ENCODE data around the gene BAIAP3.

Gene BAIAP3

GRCh38 chr16:1333854-1334700 is 632 bp downstream of the BAIAP3 start:
- no peak for DNase-seq

- DNase-seq, result no peak
Measured at GRCh38 chr16:1334739-1335138, 1.3 kb downstream of the BAIAP3 start.

- DNase-seq, result no peak
Measured at GRCh38 chr16:1335211-1335971, 1.9 kb downstream of the BAIAP3 start.

- no peak for DNase-seq
Measured at GRCh38 chr16:1335996-1336395, 2.6 kb downstream of the BAIAP3 start.

- no peak for DNase-seq
Measured at GRCh38 chr16:1336619-1337018, 3.2 kb downstream of the BAIAP3 start.

- DNase-seq, result no peak
Measured at GRCh38 chr16:1337486-1337885, 4.0 kb downstream of the BAIAP3 start.

- peak; percentile 45 for DNase-seq
Measured at GRCh38 chr16:1338119-1338730, 4.8 kb downstream of the BAIAP3 start.

- no peak for DNase-seq
Measured at GRCh38 chr16:1338855-1339675, 5.6 kb downstream of the BAIAP3 start.

GRCh38 chr16:1340730-1341494 is 7.5 kb downstream of the BAIAP3 start:
- no peak for DNase-seq

GRCh38 chr16:1341495-1342420 is 8.3 kb downstream of the BAIAP3 start:
- no peak for DNase-seq

GRCh38 chr16:1342526-1343427 is 9.3 kb downstream of the BAIAP3 start:
- DNase-seq, result peak; percentile 96

- no peak for DNase-seq
Measured at GRCh38 chr16:1343428-1344242, 10.2 kb downstream of the BAIAP3 start.

GRCh38 chr16:1344499-1344898 is 11.1 kb downstream of the BAIAP3 start:
- no peak for DNase-seq

- DNase-seq, result no peak
Measured at GRCh38 chr16:1345087-1345486, 11.6 kb downstream of the BAIAP3 start.

GRCh38 chr16:1345651-1346421 is 12.4 kb downstream of the BAIAP3 start:
- no peak for DNase-seq

GRCh38 chr16:1346422-1347285 is 13.2 kb downstream of the BAIAP3 start:
- DNase-seq, result no peak

- no peak for DNase-seq
Measured at GRCh38 chr16:1347286-1347855, 13.9 kb downstream of the BAIAP3 start.
